H9 (cell line): Measurements from ENCODE around the gene TRIM9. TPM values are rescaled to one million over a fixed set of nuclear protein-coding genes. Genes with fewer than 3 reads are reported as not detected.

ENCODE experiments used
- DNase-seq: peaks from one replicate; pipeline ENCODE4 v3.0.0-alpha.2; 2017
- H2AFZ ChIP-seq: one replicate; pipeline ENCODE4 v1.6.1; 2013; ENCODE audit warnings: mild to moderate bottlenecking, low read length, control low read depth, moderate library complexity
- H2AK5ac ChIP-seq: 2 replicates; pipeline ENCODE4 v1.6.1; 2013; ENCODE audit warnings: low read length, control low read depth, mixed read lengths; ENCODE audit not compliant: insufficient read length
- H2BK120ac ChIP-seq: one replicate; pipeline ENCODE4 v1.6.1; 2013; ENCODE audit warnings: low read depth, mild to moderate bottlenecking, low read length, control low read depth, inconsistent platforms; ENCODE audit not compliant: poor library complexity, severe bottlenecking
- H2BK12ac ChIP-seq: 2 replicates; pipeline ENCODE4 v1.6.1; 2013; ENCODE audit warnings: low read length, control low read depth, mixed read lengths, low read depth; ENCODE audit not compliant: insufficient read length
- H2BK15ac ChIP-seq: 2 replicates; pipeline ENCODE4 v1.6.1; 2013; ENCODE audit warnings: low read depth, low read length, control low read depth
- H2BK20ac ChIP-seq: one replicate; pipeline ENCODE4 v1.6.1; 2013; ENCODE audit warnings: low read depth, mild to moderate bottlenecking, low read length, control low read depth, inconsistent platforms; ENCODE audit not compliant: poor library complexity, severe bottlenecking
- H2BK5ac ChIP-seq: 2 replicates; pipeline ENCODE4 v1.6.1; 2013; ENCODE audit warnings: low read length, control low read depth, mixed read lengths; ENCODE audit not compliant: insufficient read length
- H3K14ac ChIP-seq: 2 replicates; pipeline ENCODE4 v1.6.1; 2013; ENCODE audit warnings: low read length, control low read depth; ENCODE audit not compliant: insufficient read depth
- H3K18ac ChIP-seq: 2 replicates; pipeline ENCODE4 v1.6.1; 2013; ENCODE audit warnings: low read depth, mild to moderate bottlenecking, mixed read lengths, low read length, control low read depth; ENCODE audit not compliant: insufficient read length
- H3K23ac ChIP-seq: 2 replicates; pipeline ENCODE4 v1.6.1; 2013; ENCODE audit warnings: low read length, control low read depth, mixed read lengths, low read depth; ENCODE audit not compliant: insufficient read length
- H3K23me2 ChIP-seq: 2 replicates; pipeline ENCODE4 v1.6.1; 2013; ENCODE audit warnings: low read depth, mild to moderate bottlenecking, mixed read lengths, low read length, control low read depth; ENCODE audit not compliant: insufficient read length, poor library complexity, severe bottlenecking
- H3K27ac ChIP-seq: 2 replicates; pipeline ENCODE4 v1.5.1; 2013; ENCODE audit warnings: low read length, control low read depth, mixed read lengths, low read depth; ENCODE audit not compliant: insufficient read length
- H3K27me3 ChIP-seq: 2 replicates; pipeline ENCODE4 v1.6.1; 2013; ENCODE audit warnings: low read length, control low read depth, inconsistent platforms; ENCODE audit not compliant: insufficient read depth
- H3K4ac ChIP-seq: 2 replicates; pipeline ENCODE4 v1.6.1; 2013; ENCODE audit warnings: low read depth, mild to moderate bottlenecking, control low read depth, inconsistent platforms, low read length, moderate library complexity
- H3K4me1 ChIP-seq: 2 replicates; pipeline ENCODE4 v1.6.1; 2013; ENCODE audit warnings: low read length, control low read depth, inconsistent platforms; ENCODE audit not compliant: insufficient read depth
- H3K4me2 ChIP-seq: 2 replicates; pipeline ENCODE4 v1.6.1; 2013; ENCODE audit warnings: low read length, control low read depth, mixed read lengths; ENCODE audit not compliant: insufficient read length, insufficient read depth
- H3K56ac ChIP-seq: 2 replicates; pipeline ENCODE4 v1.6.1; 2013; ENCODE audit warnings: low read depth, mild to moderate bottlenecking, mixed read lengths, low read length, control low read depth; ENCODE audit not compliant: insufficient read length
- H3K79me1 ChIP-seq: 2 replicates; pipeline ENCODE4 v1.6.1; 2013; ENCODE audit warnings: low read depth, mild to moderate bottlenecking, moderate library complexity, low read length, control low read depth, inconsistent platforms; ENCODE audit not compliant: insufficient read depth, poor library complexity, severe bottlenecking
- H3K79me2 ChIP-seq: 2 replicates; pipeline ENCODE4 v1.6.1; 2013; ENCODE audit warnings: low read length, control low read depth, inconsistent platforms; ENCODE audit not compliant: insufficient read depth
- H3K9ac ChIP-seq: 2 replicates; pipeline ENCODE4 v1.6.1; 2013; ENCODE audit warnings: low read length, control low read depth, mixed read lengths; ENCODE audit not compliant: insufficient read length; ENCODE audit errors: extremely low read depth
- H3K9me3 ChIP-seq: one replicate; pipeline ENCODE4 v1.6.1; 2013; ENCODE audit warnings: low read depth, low read length, inconsistent platforms; ENCODE audit not compliant: control insufficient read depth
- H3T11ph ChIP-seq: one replicate; pipeline ENCODE4 v1.6.1; 2013; ENCODE audit warnings: mild to moderate bottlenecking, low read length, control low read depth, inconsistent platforms
- H4K20me1 ChIP-seq: one replicate; pipeline ENCODE4 v1.6.1; 2013; ENCODE audit not compliant: control insufficient read depth, insufficient read length, insufficient read depth
- H4K5ac ChIP-seq: 2 replicates; pipeline ENCODE4 v1.6.1; 2013; ENCODE audit warnings: low read depth, mild to moderate bottlenecking, mixed read lengths, low read length, control low read depth; ENCODE audit not compliant: insufficient read length
- H4K8ac ChIP-seq: replicated peaks from 2 replicates; pipeline ENCODE4 v1.6.1; 2013; ENCODE audit warnings: low read length, control low read depth, mixed read lengths, low read depth; ENCODE audit not compliant: insufficient read length
- H4K91ac ChIP-seq: 2 replicates; pipeline ENCODE4 v1.6.1; 2013; ENCODE audit warnings: low read depth, mild to moderate bottlenecking, moderate library complexity, mixed read lengths, low read length, control low read depth; ENCODE audit not compliant: insufficient read length
- H3K27ac Mint-ChIP-seq, 3 experiments: 2 replicates in 2 of 3; 3 replicates in 1 of 3; pipeline ENCODE4 v1.8.0; 2020 to 2021; ENCODE audit warnings: mixed read lengths in 3 of 3, mild to moderate bottlenecking in 1 of 3, moderate library complexity in 1 of 3
- H3K27me3 Mint-ChIP-seq: 2 replicates; pipeline ENCODE4 v1.8.0; 2021; ENCODE audit warnings: low read depth, mild to moderate bottlenecking, moderate library complexity, mixed read lengths
- H3K36me3 Mint-ChIP-seq, 3 experiments: 2 replicates in 2 of 3; 3 replicates in 1 of 3; pipeline ENCODE4 v1.8.0; 2020 to 2021; ENCODE audit warnings: low read depth in 3 of 3, mixed read lengths in 3 of 3; ENCODE audit not compliant: insufficient read depth in 1 of 3
- H3K4me1 Mint-ChIP-seq, 2 experiments: 2 replicates each; pipeline ENCODE4 v1.8.0; 2020; ENCODE audit warnings: mixed read lengths in 2 of 2
- H3K4me3 Mint-ChIP-seq, 2 experiments: 2 replicates in 1 of 2; 3 replicates in 1 of 2; pipeline ENCODE4 v1.8.0; 2020 to 2021; ENCODE audit warnings: mild to moderate bottlenecking in 2 of 2, mixed read lengths in 2 of 2, moderate library complexity in 1 of 2
- H3K9me3 Mint-ChIP-seq, 2 experiments: 2 replicates in 1 of 2; 3 replicates in 1 of 2; pipeline ENCODE4 v1.8.0; 2020; ENCODE audit warnings: mild to moderate bottlenecking in 2 of 2, mixed read lengths in 2 of 2, moderate library complexity in 1 of 2
- WGBS: extraction: QIAGEN DNeasy Blood & Tissue Kit; methylation state at CpG from one replicate; pipeline ENCODE4 v1.1.7; 2013; ENCODE audit warnings: missing lambda C conversion rate, low lambda C conversion rate, mixed read lengths; ENCODE audit not compliant: insufficient read length; ENCODE audit errors: extremely low coverage; 5-methylcytosine and 5-hydroxymethylcytosine counted together
- total RNA-seq: library from RNA; stranded (reverse); gene quantifications from 2 replicates; pipeline ENCODE4 v1.2.1, GENCODE V29; 2021
- TF ChIP-seq, protein P1 (sequence below): fragments of 200-600 bp; sonication (generic); conservative IDR thresholded peaks from 3 replicates; pipeline ENCODE4 v1.8.0; 2021; ENCODE audit warnings: antibody characterized with exemption, mild to moderate bottlenecking

The TRIM9 gene
- total RNA-seq, 1 experiment from 2014 or later = 0.98 TPM

DNA sequence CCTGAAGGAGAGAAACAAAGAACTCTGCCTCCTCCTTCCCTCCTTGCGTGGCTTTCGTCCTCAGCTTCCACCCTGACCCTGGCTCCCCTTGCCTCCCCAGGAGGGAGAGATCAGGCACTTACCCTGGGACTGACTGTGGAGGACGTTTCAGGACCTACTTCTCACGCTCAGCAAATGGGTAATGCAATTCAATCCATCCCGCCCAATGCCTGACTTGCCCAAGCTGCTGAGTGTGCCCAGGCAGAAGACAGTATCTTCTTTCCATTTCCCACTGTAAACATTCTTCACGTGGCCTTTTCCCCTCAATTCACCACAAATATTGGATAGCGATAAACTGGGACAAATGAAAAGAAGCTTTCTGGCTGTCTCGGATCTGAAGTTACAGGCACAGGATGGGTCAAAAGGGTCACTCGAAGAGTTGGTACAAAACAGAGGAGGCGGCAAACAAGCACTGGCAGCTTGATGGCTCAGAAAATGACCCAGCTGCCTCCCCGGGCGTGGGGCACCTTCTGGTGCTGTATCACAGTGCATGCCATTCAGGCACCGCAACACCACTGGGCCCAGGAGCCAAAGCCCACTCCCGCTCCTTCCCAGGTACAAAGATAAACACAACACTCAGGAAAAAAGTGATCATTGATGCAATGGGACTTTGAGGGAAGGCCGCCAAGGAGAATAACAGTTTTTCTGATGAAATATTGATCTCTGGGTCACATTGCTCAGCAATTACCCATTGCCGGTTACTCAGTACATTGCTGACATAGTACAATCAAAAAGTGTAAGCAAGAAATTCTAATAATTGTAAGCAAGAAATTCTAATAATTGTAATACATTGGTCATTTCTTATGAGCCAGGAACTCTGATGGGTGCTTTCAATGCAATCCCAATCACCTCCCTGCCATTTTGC lies 65.8 kb downstream of the TRIM9 start:
- no peaks in the 10 kb centered on the region for H3K4me1 ChIP-seq
- no peak overlapping the region for H4K91ac ChIP-seq
- H4K8ac ChIP-seq = no peak overlapping the region
- no peak overlapping the region for H3K4ac ChIP-seq
- no peak overlapping the region for H3K4me2 ChIP-seq
- H3K79me2 ChIP-seq = no peaks in the 10 kb centered on the region
- no peak overlapping the region for H3K18ac ChIP-seq
- Mint-ChIP-seq H3K27ac (no peak overlapping the region), H3K4me3 (no peak overlapping the region), H3K36me3 (no peaks in the 10 kb centered on the region; a peak in 1 of 7 replicates), H3K9me3 (no peaks in the 10 kb centered on the region), H3K27me3 (no peaks in the 10 kb centered on the region), H3K4me1 (peaks cover 0 to 3% of the 10 kb centered on the region in 2 experiments; a peak in 1 of 4 replicates)
- no peak overlapping the region for H3T11ph ChIP-seq
- H2AFZ ChIP-seq = no peak overlapping the region
- H3K9me3 ChIP-seq = no peaks in the 10 kb centered on the region
- H3K27ac ChIP-seq = no peak overlapping the region
- no peak overlapping the region for H3K56ac ChIP-seq
- H3K14ac ChIP-seq = no peak overlapping the region
- no peaks in the 10 kb centered on the region; the same call in 1 of the 2 replicates for H3K27me3 ChIP-seq
- no peak overlapping the region for H2BK20ac ChIP-seq
- WGBS = no CpG with 5 or more reads among the region's 16 CpGs
- no peaks in the 10 kb centered on the region for H4K20me1 ChIP-seq
- no peak overlapping the region for H4K5ac ChIP-seq
- no peak for DNase-seq
- no peak overlapping the region for H3K9ac ChIP-seq
- no peak overlapping the region for H3K23ac ChIP-seq
- H3K23me2 ChIP-seq = no peaks in the 10 kb centered on the region
- H2BK15ac ChIP-seq = no peak overlapping the region
- H2BK5ac ChIP-seq = no peak overlapping the region
- H3K79me1 ChIP-seq = no peaks in the 10 kb centered on the region
- no peak overlapping the region for H2AK5ac ChIP-seq
- H2BK120ac ChIP-seq = no peak overlapping the region
- TF ChIP-seq, protein P1, sequence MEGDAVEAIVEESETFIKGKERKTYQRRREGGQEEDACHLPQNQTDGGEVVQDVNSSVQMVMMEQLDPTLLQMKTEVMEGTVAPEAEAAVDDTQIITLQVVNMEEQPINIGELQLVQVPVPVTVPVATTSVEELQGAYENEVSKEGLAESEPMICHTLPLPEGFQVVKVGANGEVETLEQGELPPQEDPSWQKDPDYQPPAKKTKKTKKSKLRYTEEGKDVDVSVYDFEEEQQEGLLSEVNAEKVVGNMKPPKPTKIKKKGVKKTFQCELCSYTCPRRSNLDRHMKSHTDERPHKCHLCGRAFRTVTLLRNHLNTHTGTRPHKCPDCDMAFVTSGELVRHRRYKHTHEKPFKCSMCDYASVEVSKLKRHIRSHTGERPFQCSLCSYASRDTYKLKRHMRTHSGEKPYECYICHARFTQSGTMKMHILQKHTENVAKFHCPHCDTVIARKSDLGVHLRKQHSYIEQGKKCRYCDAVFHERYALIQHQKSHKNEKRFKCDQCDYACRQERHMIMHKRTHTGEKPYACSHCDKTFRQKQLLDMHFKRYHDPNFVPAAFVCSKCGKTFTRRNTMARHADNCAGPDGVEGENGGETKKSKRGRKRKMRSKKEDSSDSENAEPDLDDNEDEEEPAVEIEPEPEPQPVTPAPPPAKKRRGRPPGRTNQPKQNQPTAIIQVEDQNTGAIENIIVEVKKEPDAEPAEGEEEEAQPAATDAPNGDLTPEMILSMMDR = no peak
- H2BK12ac ChIP-seq = no peak overlapping the region
